C4-2B (cell line): ENCODE measurements around the gene PGAP2.

ENCODE experiments used
- CTCF ChIP-seq: fragments of 450-650 bp; conservative IDR thresholded peaks from 2 replicates; pipeline ENCODE4 v1.5.1; 2017; ENCODE audit warnings: mild to moderate bottlenecking
- ZFX ChIP-seq: fragments of 450-650 bp; IDR thresholded peaks from 2 replicates; pipeline ENCODE4 v1.6.1; 2017

- no peak for TF ChIP-seq CTCF
- TF ChIP-seq ZFX: no peak
Measured at GRCh38 chr11:3816673-3817072, 8.3 kb downstream of the PGAP2 start.
